H1 (cell line): ENCODE measurements around the gene PRSS36. TPM values are rescaled to one million over a fixed set of nuclear protein-coding genes. Genes with fewer than 3 reads are reported as not detected.

ENCODE experiments used
- CTCF ChIA-PET: fragments of 300-600 bp; sonication (Branson Sonifier 250); formaldehyde crosslinking; loops from one replicate; lab custom pipeline; 2021; ENCODE audit not compliant: partially characterized antibody; lab: Charles Lee
- POLR2A ChIA-PET: fragments of 300-600 bp; sonication (Branson Sonifier 250); formaldehyde crosslinking; loops from one replicate; lab custom pipeline; 2021; ENCODE audit warnings: inconsistent platforms; ENCODE audit not compliant: partially characterized antibody; lab: Charles Lee
- DNase-seq, 2 experiments: peaks; one replicate each; pipeline versions ENCODE4 v3.0.0 to v3.0.0-alpha.2; 2010 to 2022; ENCODE audit warnings: low spot score in 2 of 2, low read depth in 1 of 2, mixed read lengths in 1 of 2
- FAIRE-seq: peaks from 2 replicates; lab custom pipeline; 2011; peaks lifted over from hg19 to GRCh38; lab: Jason Lieb, UNC
- H2AFZ ChIP-seq: 2 replicates; pipeline ENCODE4 v1.8.1; 2012; ENCODE audit warnings: low read length, inconsistent platforms
- H2AK5ac ChIP-seq: 2 replicates; pipeline ENCODE4 v1.6.1; 2013; ENCODE audit warnings: low read depth, low read length
- H2BK120ac ChIP-seq: replicated peaks from 2 replicates; pipeline ENCODE3; 2013; ENCODE audit warnings: low read depth, low read length, inconsistent platforms
- H2BK12ac ChIP-seq: 2 replicates; pipeline ENCODE4 v1.6.1; 2013; ENCODE audit warnings: low read depth, low read length
- H2BK15ac ChIP-seq: 2 replicates; pipeline ENCODE4 v1.6.1; 2013; ENCODE audit warnings: low read length
- H2BK20ac ChIP-seq: 2 replicates; pipeline ENCODE4 v1.6.1; 2013; ENCODE audit warnings: low read length
- H2BK5ac ChIP-seq: 2 replicates; pipeline ENCODE4 v1.6.1; 2013; ENCODE audit warnings: low read depth, low read length
- H3K14ac ChIP-seq: 2 replicates; pipeline ENCODE4 v1.6.1; 2013; ENCODE audit warnings: inconsistent platforms; ENCODE audit not compliant: insufficient read length
- H3K18ac ChIP-seq: 2 replicates; pipeline ENCODE4 v1.6.1; 2013; ENCODE audit warnings: low read length; ENCODE audit errors: extremely low read depth
- H3K23ac ChIP-seq: 2 replicates; pipeline ENCODE4 v1.6.1; 2013; ENCODE audit warnings: inconsistent platforms; ENCODE audit not compliant: insufficient read length
- H3K23me2 ChIP-seq: 2 replicates; pipeline ENCODE4 v1.6.1; 2013; ENCODE audit warnings: low read depth, low read length
- H3K27ac ChIP-seq: 2 replicates; pipeline ENCODE4 v1.6.1; 2011; ENCODE audit warnings: low read depth, low read length, inconsistent platforms
- H3K27me3 ChIP-seq, 4 experiments: replicated peaks in 1 of 4; 1 replicate in 1 of 4; 2 replicates in 3 of 4; pipeline versions ENCODE4 v1.6.1 to v1.8.1; 2011 to 2013; ENCODE audit warnings: low read length in 3 of 4, mild to moderate bottlenecking in 3 of 4, inconsistent platforms in 2 of 4, mixed read lengths in 2 of 4, moderate library complexity in 1 of 4; ENCODE audit not compliant: control insufficient read depth in 3 of 4, insufficient read depth in 3 of 4; ENCODE audit errors: extremely low read depth in 1 of 4
- H3K36me3 ChIP-seq, 4 experiments: 2 replicates each; pipeline versions ENCODE4 v1.6.1 to v1.8.1; 2011 to 2013; ENCODE audit warnings: mild to moderate bottlenecking in 4 of 4, low read length in 3 of 4, moderate library complexity in 2 of 4, control low read depth in 1 of 4, inconsistent platforms in 1 of 4; ENCODE audit not compliant: insufficient read depth in 4 of 4, control insufficient read depth in 2 of 4
- H3K4ac ChIP-seq: replicated peaks from 2 replicates; pipeline ENCODE3; 2013; ENCODE audit warnings: low read length, low read depth, mixed read lengths, inconsistent platforms; ENCODE audit not compliant: insufficient read length
- H3K4me1 ChIP-seq, 4 experiments: replicated peaks in 1 of 4; 1 replicate in 1 of 4; 2 replicates in 3 of 4; pipeline versions ENCODE4 v1.6.1 to v1.8.1; 2011 to 2013; ENCODE audit warnings: low read length in 3 of 4, inconsistent platforms in 2 of 4, mixed read lengths in 1 of 4; ENCODE audit not compliant: insufficient read depth in 4 of 4, control insufficient read depth in 3 of 4
- H3K4me2 ChIP-seq, 2 experiments: 2 replicates each; pipeline versions ENCODE4 v1.6.1 to v1.8.1; 2011 to 2013; ENCODE audit warnings: low read depth in 2 of 2, low read length in 2 of 2, control low read depth in 1 of 2, inconsistent platforms in 1 of 2, mild to moderate bottlenecking in 1 of 2; ENCODE audit not compliant: insufficient read depth in 1 of 2
- H3K4me3 ChIP-seq, 4 experiments: fragments of 200-600, 300-600 bp in 1 of 4; sonication (generic), shearing (Covaris generic), sonication (Bioruptor Twin) in 1 of 4; 2 replicates each; pipeline versions ENCODE4 v1.5.1 to v1.8.1; 2011 to 2016; ENCODE audit warnings: low read length in 4 of 4, low read depth in 3 of 4, control low read depth in 2 of 4, inconsistent platforms in 2 of 4, mild to moderate bottlenecking in 2 of 4, mixed read lengths in 1 of 4, moderate library complexity in 1 of 4; ENCODE audit not compliant: insufficient read depth in 2 of 4; ENCODE audit errors: extremely low read depth in 1 of 4
- H3K56ac ChIP-seq: replicated peaks from 2 replicates; pipeline ENCODE3; 2013; ENCODE audit warnings: low read depth, mild to moderate bottlenecking, mixed read lengths, low read length, inconsistent platforms; ENCODE audit not compliant: insufficient read length
- H3K79me1 ChIP-seq: 2 replicates; pipeline ENCODE4 v1.6.1; 2013; ENCODE audit warnings: low read depth, low read length, control low read depth
- H3K79me2 ChIP-seq, 2 experiments: 2 replicates each; pipeline versions ENCODE4 v1.6.1 to v1.8.1; 2012 to 2013; ENCODE audit warnings: low read length in 2 of 2, mild to moderate bottlenecking in 2 of 2, inconsistent platforms in 1 of 2; ENCODE audit not compliant: insufficient read depth in 2 of 2, control insufficient read depth in 1 of 2
- H3K9ac ChIP-seq, 4 experiments: replicated peaks in 1 of 4; 1 replicate in 1 of 4; 2 replicates in 3 of 4; pipeline versions ENCODE4 v1.6.1 to v1.8.1; 2011 to 2013; ENCODE audit warnings: low read depth in 3 of 4, low read length in 3 of 4, control low read depth in 2 of 4, mild to moderate bottlenecking in 2 of 4, moderate library complexity in 2 of 4, inconsistent platforms in 1 of 4; ENCODE audit errors: extremely low read depth in 1 of 4
- H3K9me3 ChIP-seq, 2 experiments: 2 replicates each; pipeline versions ENCODE4 v1.6.1 to v1.8.1; 2012 to 2013; ENCODE audit warnings: mild to moderate bottlenecking in 2 of 2, moderate library complexity in 2 of 2, control low read depth in 1 of 2, inconsistent platforms in 1 of 2, low read depth in 1 of 2, low read length in 1 of 2, mixed read lengths in 1 of 2; ENCODE audit not compliant: insufficient read depth in 2 of 2
- H4K20me1 ChIP-seq, 2 experiments: replicated peaks in 1 of 2; 2 replicates each; pipeline versions ENCODE3 to v1.8.1; 2011 to 2013; ENCODE audit warnings: inconsistent platforms in 2 of 2, low read length in 2 of 2, mild to moderate bottlenecking in 1 of 2; ENCODE audit not compliant: insufficient read depth in 2 of 2, control insufficient read depth in 1 of 2
- H4K5ac ChIP-seq: 2 replicates; pipeline ENCODE4 v1.6.1; 2013; ENCODE audit warnings: low read length, low read depth, mixed read lengths, inconsistent platforms; ENCODE audit not compliant: insufficient read length
- H4K8ac ChIP-seq: 2 replicates; pipeline ENCODE4 v1.8.0; 2013; ENCODE audit warnings: mild to moderate bottlenecking, moderate library complexity, low read length, inconsistent platforms; ENCODE audit not compliant: insufficient read depth; ENCODE audit errors: extremely low read depth
- H4K91ac ChIP-seq: replicated peaks from 2 replicates; pipeline ENCODE3; 2013; ENCODE audit warnings: low read length, mixed read lengths, inconsistent platforms; ENCODE audit not compliant: insufficient read length
- BRCA1 ChIP-seq: IDR thresholded peaks from 2 replicates; pipeline ENCODE4 v1.6.1; 2012; ENCODE audit warnings: low read depth, low read length, improper control_type of control experiment
- CHD2 ChIP-seq: IDR thresholded peaks from 2 replicates; pipeline ENCODE4 v1.6.1; 2012; ENCODE audit warnings: low read length, improper control_type of control experiment
- KDM4A ChIP-seq: IDR thresholded peaks from one replicate; pipeline ENCODE4 v1.7.1; 2012; ENCODE audit warnings: low read depth, mild to moderate bottlenecking, moderate library complexity, low read length, inconsistent platforms; ENCODE audit not compliant: severe bottlenecking
- KDM5A ChIP-seq: fragments of 200-600 bp; IDR thresholded peaks from 2 replicates; pipeline ENCODE4 v1.7.1; 2012; ENCODE audit warnings: mild to moderate bottlenecking, low read length, inconsistent platforms, mixed read lengths
- POLR2AphosphoS5 ChIP-seq: IDR thresholded peaks from 2 replicates; pipeline ENCODE4 v1.6.1; 2011; ENCODE audit warnings: low read depth, low read length
- POU5F1 ChIP-seq: IDR thresholded peaks from 2 replicates; pipeline ENCODE4 v1.6.1; 2011; ENCODE audit warnings: low read depth, mild to moderate bottlenecking, low read length, moderate library complexity
- RNF2 ChIP-seq: fragments of 200-900, 300-1000 bp; sonication (generic); IDR thresholded peaks from 2 replicates; pipeline ENCODE4 v1.7.1; 2016; ENCODE audit warnings: borderline replicate concordance, low read depth, mild to moderate bottlenecking, antibody characterized with exemption, low read length; ENCODE audit not compliant: poor library complexity, severe bottlenecking; ENCODE audit errors: missing control alignments
- SIX5 ChIP-seq: IDR thresholded peaks from 2 replicates; pipeline ENCODE4 v1.6.1; 2011; ENCODE audit warnings: mild to moderate bottlenecking, low read depth, low read length
- SP1 ChIP-seq: IDR thresholded peaks from 2 replicates; pipeline ENCODE4 v1.6.1; 2011; ENCODE audit warnings: low read depth, low read length
- SUZ12 ChIP-seq: fragments of 200-600 bp; sonication (generic); IDR thresholded peaks from 2 replicates; pipeline ENCODE4 v1.6.1; 2012; ENCODE audit warnings: mild to moderate bottlenecking, inconsistent platforms, low read length, moderate library complexity, mixed read lengths
- WGBS, 2 experiments: shearing (Covaris generic) in 1 of 2; methylation state at CpG; one replicate each; pipeline versions ENCODE4 v1.1.6 to v1.1.7; 2013 to 2015; ENCODE audit warnings: low lambda C conversion rate in 2 of 2, mixed read lengths in 2 of 2, inconsistent platforms in 1 of 2, low coverage in 1 of 2, missing lambda C conversion rate in 1 of 2; ENCODE audit not compliant: insufficient replicate concordance in 2 of 2, insufficient coverage in 1 of 2, insufficient read length in 1 of 2; ENCODE audit errors: extremely low coverage in 1 of 2, missing lambda C conversion rate in 1 of 2; 5-methylcytosine and 5-hydroxymethylcytosine counted together
- polyA plus RNA-seq, 7 experiments: library from polyadenylated mRNA; depleted of rRNA in 3 of 7; stranded (reverse) in 5 of 7; unstranded in 2 of 7; fragments of >200 nt in 5 of 7; fragments of 200-250 nt in 2 of 7; gene quantifications; 1 replicate in 5 of 7; 2 replicates in 1 of 7; 4 replicates in 1 of 7; pipeline versions ENCODE4 v1.2.1 to v1.2.3, GENCODE V29; 2011 to 2013; ENCODE audit warnings: missing spikeins in 2 of 7, mixed read lengths in 2 of 7
- total RNA-seq: library from RNA; stranded (reverse); fragmentation: NEBNext Ultra II Directional; extraction: Animal tissue kit (Norgen Biotek cat#: 25700); gene quantifications from 2 replicates; pipeline ENCODE4 v1.2.1, GENCODE V29; 2021

The PRSS36 gene
- total and polyA plus RNA-seq, 2 of the 8 experiments (the other 6 are each of a cell fraction or from before 2014, with no cell fraction given), result 1.3 to 1.9 TPM

DNA sequence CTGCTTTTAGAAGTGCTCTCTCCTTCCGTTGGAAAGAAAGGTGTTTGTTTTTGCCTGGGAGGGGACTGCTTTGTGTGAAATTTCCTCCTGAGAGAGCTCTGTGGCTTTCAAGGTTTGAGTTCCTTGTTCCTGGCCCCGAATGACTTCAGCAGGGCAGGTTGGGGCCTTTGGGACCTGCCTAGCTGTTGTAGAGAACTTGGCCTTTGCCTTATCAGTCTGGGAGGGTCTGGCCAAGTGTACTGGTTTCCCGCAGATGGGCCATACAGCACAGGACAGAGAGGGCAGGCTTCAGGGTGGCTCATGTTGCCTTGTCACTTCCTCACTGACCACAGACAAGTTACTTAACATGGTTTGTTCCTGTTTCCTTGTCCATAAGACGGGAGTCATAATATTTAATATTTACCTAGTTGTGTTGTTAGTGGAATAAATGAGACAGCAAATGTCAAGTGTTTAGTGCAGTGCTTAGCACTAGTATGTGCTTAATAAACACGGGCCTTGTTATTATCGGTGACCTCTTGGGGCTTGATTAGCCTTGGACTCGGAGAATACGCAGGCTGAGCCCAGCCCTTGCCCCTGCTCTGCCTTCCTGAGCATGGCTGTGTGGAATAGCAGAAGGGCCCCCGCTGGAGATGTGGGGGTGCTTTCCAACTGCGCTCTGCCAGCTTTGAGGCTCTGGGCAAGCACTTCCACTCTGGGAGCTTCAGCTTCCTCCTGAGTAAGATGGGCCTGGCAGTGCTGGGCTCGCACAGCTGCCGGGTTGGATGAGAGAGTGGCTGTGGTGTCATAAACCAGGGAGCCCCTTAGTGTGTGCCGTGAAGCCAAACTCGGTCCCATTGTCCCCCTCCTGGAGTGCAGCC lies 20.9 kb downstream of the PRSS36 start:
- ChIA-PET CTCF (interaction anchor here (1.4 to 2.1 kb wide), 3 partner anchors 10 to 15 kb away, joined by 4 to 6 read pairs (median 6); no protein-coding TSS in a partner anchor), POLR2A (interaction anchor here (0.6 to 34.9 kb wide), 8 partner anchors 7 to 55 kb away, joined by 3 to 713 read pairs (median 6); partner anchors contain the start of genes BCKDK, FUS, KAT8 and PRSS36)
- Histone ChIP-seq H3K4me3 (no peak overlapping the region), H3K4me1 (peaks cover 0 to 28% (median 24%) of the 10 kb centered on the region in 4 experiments; a peak in 6 of 7 replicates), H4K5ac (no peak overlapping the region), H2BK12ac (no peak overlapping the region), H3K27me3 (no peaks in the 10 kb centered on the region), H3K9ac (no peak overlapping the region), H2BK120ac (no peak overlapping the region), H2AFZ (no peak overlapping the region), H4K91ac (no peak overlapping the region), H3K9me3 (no peaks in the 10 kb centered on the region), H3K14ac (no peak overlapping the region), H2AK5ac (no peak overlapping the region), H3K56ac (no peak overlapping the region), H3K27ac (no peak overlapping the region), H2BK5ac (no peak overlapping the region), H3K79me2 (peaks cover 0 to 14% of the 10 kb centered on the region in 2 experiments; a peak in 2 of 4 replicates), H3K23me2 (no peaks in the 10 kb centered on the region; the same call in 1 of the 2 replicates), H3K4me2 (no peak overlapping the region), H3K79me1 (peaks cover 4% of the 10 kb centered on the region), H2BK15ac (no peak overlapping the region), H3K36me3 (peaks cover 14 to 29% (median 19%) of the 10 kb centered on the region in 4 experiments), H2BK20ac (no peak overlapping the region), H3K18ac (no peak overlapping the region), H3K23ac (no peak overlapping the region), H4K8ac (no peak overlapping the region), H4K20me1 (peaks cover 2 to 6% of the 10 kb centered on the region in 2 experiments), H3K4ac (no peak overlapping the region)
- no peak for DNase-seq
- FAIRE-seq, result no peak
- 91% methylated on average over 14 of the region's 14 CpGs; no CpG with 5 or more reads in 1 of the 2 experiments for WGBS, 2 experiments
- no peak for TF ChIP-seq CHD2
- TF ChIP-seq SUZ12, result no peak
- TF ChIP-seq KDM5A, result no peak
- TF ChIP-seq SP1, result no peak
- no peak for TF ChIP-seq SIX5
- TF ChIP-seq RNF2, result no peak
- TF ChIP-seq POLR2AphosphoS5, result no peak
- TF ChIP-seq BRCA1, result no peak
- TF ChIP-seq KDM4A, result no peak
- no peak for TF ChIP-seq POU5F1
